ENCODE results near the gene OPRM1. TPM values are rescaled to one million over a fixed set of nuclear protein-coding genes. Genes with fewer than 3 reads are reported as not detected.

Gene OPRM1
- total RNA-seq, 1 experiment from 2014 or later: not detected

GRCh38 chr6:154070657-154071056 lies 31.6 kb downstream of the OPRM1 start:
- Histone ChIP-seq H3K4me3 (replicated peaks in 1 of 2; ENCODE audit: low read depth in 1 of 2, low read length in 2 of 2) (no peak overlapping the region), H3K9me2 (ENCODE audit: insufficient read depth) (no peaks in the 10 kb centered on the region), H3K9me3 (ENCODE audit: control insufficient read depth in 1 of 2, insufficient read depth in 1 of 2, low read depth in 1 of 2, low read length in 2 of 2) (no peaks in the 10 kb centered on the region), H3K27ac (ENCODE audit: low read depth, low read length) (no peak overlapping the region), H3K9ac (ENCODE audit: low read length) (no peak overlapping the region), H3K4me2 (ENCODE audit: low read length) (no peak overlapping the region), H4K20me1 (ENCODE audit: insufficient read depth) (no peaks in the 10 kb centered on the region), H3K36me3 (ENCODE audit: control insufficient read depth in 1 of 2, insufficient read depth in 2 of 2, low read length in 2 of 2) (no peaks in the 10 kb centered on the region), H3K27me3 (ENCODE audit: insufficient read depth, low read length) (peaks cover 7% of the 10 kb centered on the region), H2AFZ (ENCODE audit: low read depth, low read length, poor library complexity, severe bottlenecking) (no peak overlapping the region), H3K79me2 (ENCODE audit: insufficient read depth, low read length) (no peaks in the 10 kb centered on the region), H3K4me1 (ENCODE audit: control insufficient read depth in 1 of 2, insufficient read depth in 2 of 2, low read length in 2 of 2) (no peaks in the 10 kb centered on the region)
- ChIA-PET CTCF (no interaction called here), POLR2A (no interaction called here), RAD21 (ENCODE audit: low non-redundant PET in 1 of 2, low total read pairs in 2 of 2, uncharacterized antibody in 2 of 2, unreplicated experiment in 2 of 2) (no interaction called here)
- no TSS peak for BruUV-seq (replicated peaks)
- no peak for DNase-seq (ENCODE audit: low read depth, low spot score)
- ATAC-seq: no peak
- TF ChIP-seq CBX3 (IDR thresholded peaks at IDR 0.05; ENCODE audit: low read depth) (no peak), EZH2phosphoT487 (IDR thresholded peaks at IDR 0.05; ENCODE audit: borderline replicate concordance) (no peak), REST (IDR thresholded peaks at IDR 0.05; ENCODE audit: low read depth) (no peak), POLR2AphosphoS5 (IDR thresholded peaks at IDR 0.05; ENCODE audit: low read depth, low read length) (no peak), SP1 (IDR thresholded peaks at IDR 0.05; ENCODE audit: low read depth) (no peak), SRF (IDR thresholded peaks at IDR 0.05; ENCODE audit: low read depth) (no peak), SIN3A (IDR thresholded peaks at IDR 0.05; ENCODE audit: low read depth) (no peak), ELF1 (IDR thresholded peaks at IDR 0.05; ENCODE audit: borderline replicate concordance, low read depth) (no peak)
- intact Hi-C loops (cut with micrococcal nuclease): no loop called here

- ChIA-PET RAD21 (ENCODE audit: low non-redundant PET in 1 of 2, low total read pairs in 2 of 2, uncharacterized antibody in 2 of 2, unreplicated experiment in 2 of 2) (no interaction called here), POLR2A (no interaction called here), CTCF (no interaction called here)
- H3K36me3 ChIP-seq (ENCODE audit: control insufficient read depth in 1 of 2, insufficient read depth in 2 of 2, low read length in 2 of 2): no peaks in the 10 kb centered on the region
- intact Hi-C loops (cut with micrococcal nuclease): no loop called here
- TF ChIP-seq ATF3 (IDR thresholded peaks at IDR 0.05): no peak
- ATAC-seq (no peak), DNase-seq (ENCODE audit: low read depth, low spot score) (no peak)
- no peaks in the 10 kb centered on the region for H4K20me1 ChIP-seq (ENCODE audit: insufficient read depth)
- H3K9me3 ChIP-seq (ENCODE audit: control insufficient read depth in 1 of 2, insufficient read depth in 1 of 2, low read depth in 1 of 2, low read length in 2 of 2): no peaks in the 10 kb centered on the region
- H3K4me2 ChIP-seq (ENCODE audit: low read length): no peak overlapping the region
- H3K9ac ChIP-seq (ENCODE audit: low read length): no peak overlapping the region
- H3K27me3 ChIP-seq (ENCODE audit: insufficient read depth, low read length): peaks cover 7% of the 10 kb centered on the region
- BruUV-seq (replicated peaks): no TSS peak
- no peaks in the 10 kb centered on the region for H3K4me1 ChIP-seq (ENCODE audit: control insufficient read depth in 1 of 2, insufficient read depth in 2 of 2, low read length in 2 of 2)
- no peaks in the 10 kb centered on the region for H3K79me2 ChIP-seq (ENCODE audit: insufficient read depth, low read length)
- no peak overlapping the region for H3K27ac ChIP-seq (ENCODE audit: low read depth, low read length)
- no peaks in the 10 kb centered on the region for H3K9me2 ChIP-seq (ENCODE audit: insufficient read depth)
- no peak overlapping the region for H3K4me3 ChIP-seq (replicated peaks in 1 of 2; ENCODE audit: low read depth in 1 of 2, low read length in 2 of 2)
- no peak overlapping the region for H2AFZ ChIP-seq (ENCODE audit: low read depth, low read length, poor library complexity, severe bottlenecking)
Observed at GRCh38 chr6:154071236-154071635, 32.2 kb downstream of the OPRM1 start.
